Endothelial cell of umbilical vein (primary cell): ENCODE results near the gene ANXA4. TPM values are rescaled to one million over a fixed set of nuclear protein-coding genes. Genes with fewer than 3 reads are reported as not detected.
"Not testable (repeated sequence)": the region's sequence is repeated elsewhere in the genome, so short reads cannot be mapped to it uniquely, and the experiment has no call there.

ENCODE experiments used
- BruUV-seq: library from RNA; stranded (reverse); fragments of 400-500 nt; replicated peaks from 2 replicates; lab custom pipeline; 2021; lab: Mats Ljungman, UMichigan
- CTCF ChIA-PET: fragments of 300-600, 350-600 bp; sonication (Branson Sonifier 250); formaldehyde crosslinking; loops from one replicate; lab custom pipeline; 2021; ENCODE audit warnings: antibody characterized with exemption, inconsistent platforms; lab: Charles Lee
- POLR2A ChIA-PET: fragments of 300-600, 350-600 bp; sonication (Branson Sonifier 250); formaldehyde crosslinking; loops from one replicate; lab custom pipeline; 2021; ENCODE audit warnings: antibody characterized with exemption, inconsistent platforms; lab: Charles Lee
- DNase-seq: peaks from one replicate; pipeline ENCODE4 v3.0.0-alpha.2; 2011; ENCODE audit warnings: low read depth, low spot score
- FAIRE-seq: peaks from 2 replicates; lab custom pipeline; 2011; peaks lifted over from hg19 to GRCh38; lab: Jason Lieb, UNC
- H2AFZ ChIP-seq: 2 replicates; pipeline ENCODE4 v1.6.0; 2012; ENCODE audit warnings: low read depth, low read length, control low read depth, inconsistent platforms
- H3K27ac ChIP-seq: 2 replicates; pipeline ENCODE4 v1.5.1; 2011; ENCODE audit warnings: low read depth, mild to moderate bottlenecking, control low read depth, low read length, moderate library complexity; ENCODE audit not compliant: insufficient read depth
- H3K27me3 ChIP-seq, 2 experiments: 2 replicates each; pipeline versions ENCODE4 v1.6.0 to v1.6.1; 2011; ENCODE audit warnings: low read length in 2 of 2, mixed read lengths in 1 of 2; ENCODE audit not compliant: control insufficient read depth in 2 of 2, insufficient read depth in 2 of 2
- H3K36me3 ChIP-seq, 2 experiments: 2 replicates in 1 of 2; 3 replicates in 1 of 2; pipeline ENCODE4 v1.5.1; 2011; ENCODE audit warnings: low read length in 2 of 2, mild to moderate bottlenecking in 1 of 2, moderate library complexity in 1 of 2; ENCODE audit not compliant: control insufficient read depth in 2 of 2, insufficient read depth in 2 of 2; ENCODE audit errors: extremely low read depth in 1 of 2
- H3K4me1 ChIP-seq: 3 replicates; pipeline ENCODE4 v1.5.1; 2011; ENCODE audit warnings: mild to moderate bottlenecking, low read length; ENCODE audit not compliant: control insufficient read depth, insufficient read depth; ENCODE audit errors: extremely low read depth
- H3K4me2 ChIP-seq: 2 replicates; pipeline ENCODE4 v1.6.1; 2011; ENCODE audit warnings: low read length, control low read depth, mixed read lengths; ENCODE audit not compliant: insufficient read depth
- H3K4me3 ChIP-seq, 3 experiments: fragments of 200-600 bp in 1 of 3; sonication (generic), shearing (Covaris generic) in 1 of 3; replicated peaks in 1 of 3; 2 replicates each; pipeline ENCODE4 v1.5.1; 2011 to 2016; ENCODE audit warnings: control low read depth in 3 of 3, low read length in 3 of 3, mild to moderate bottlenecking in 2 of 3, inconsistent platforms in 1 of 3, low read depth in 1 of 3, moderate library complexity in 1 of 3; ENCODE audit not compliant: insufficient read depth in 1 of 3
- H3K79me2 ChIP-seq: 2 replicates; pipeline ENCODE4 v1.6.0; 2012; ENCODE audit warnings: low read length, inconsistent platforms; ENCODE audit not compliant: control insufficient read depth, insufficient read depth
- H3K9ac ChIP-seq: replicated peaks from 2 replicates; pipeline ENCODE3; 2011; ENCODE audit warnings: low read length, control low read depth; ENCODE audit not compliant: insufficient read depth; ENCODE audit errors: extremely low read depth
- H3K9me1 ChIP-seq: replicated peaks from 3 replicates; pipeline ENCODE4 v1.6.0; 2011; ENCODE audit warnings: mild to moderate bottlenecking, low read length; ENCODE audit not compliant: control insufficient read depth, insufficient read depth; ENCODE audit errors: extremely low read depth
- H3K9me3 ChIP-seq: replicated peaks from 2 replicates; pipeline ENCODE4 v1.5.1; 2012; ENCODE audit warnings: low read length, inconsistent platforms; ENCODE audit not compliant: control insufficient read depth, insufficient read depth
- H4K20me1 ChIP-seq: replicated peaks from 2 replicates; pipeline ENCODE3; 2011; ENCODE audit warnings: mild to moderate bottlenecking, low read length; ENCODE audit not compliant: control insufficient read depth, insufficient read depth; ENCODE audit errors: extremely low read depth
- CTCF ChIP-seq, 2 donors: IDR thresholded peaks; 1 replicate in 1 of 2; 2 replicates in 1 of 2; pipeline ENCODE4 v1.5.1; 2011; ENCODE audit warnings: low read length in 2 of 2, mild to moderate bottlenecking in 2 of 2, moderate library complexity in 2 of 2, control low read depth in 1 of 2, inconsistent platforms in 1 of 2, low read depth in 1 of 2; ENCODE audit not compliant: insufficient read depth in 1 of 2; ENCODE audit errors: extremely low read depth in 1 of 2
- EZH2 ChIP-seq: IDR thresholded peaks from 2 replicates; pipeline ENCODE4 v1.6.1; 2012; ENCODE audit warnings: borderline replicate concordance, low read depth, mild to moderate bottlenecking, moderate library complexity, low read length, inconsistent platforms; ENCODE audit not compliant: severe bottlenecking
- FOS ChIP-seq: IDR thresholded peaks from 2 replicates; pipeline ENCODE4 v1.6.1; 2011; ENCODE audit warnings: mild to moderate bottlenecking, low read length, moderate library complexity, borderline replicate concordance; ENCODE audit not compliant: insufficient read depth
- GATA2 ChIP-seq: IDR thresholded peaks from 2 replicates; pipeline ENCODE4 v1.7.0; 2011; ENCODE audit warnings: low read depth, mild to moderate bottlenecking, moderate library complexity, mixed read lengths, low read length; ENCODE audit not compliant: insufficient read length, insufficient read depth
- JUN ChIP-seq: IDR thresholded peaks from 2 replicates; pipeline ENCODE4 v1.6.1; 2011; ENCODE audit warnings: borderline replicate concordance, low read depth; ENCODE audit not compliant: insufficient read length, insufficient read depth
- MAX ChIP-seq: IDR thresholded peaks from 2 replicates; pipeline ENCODE4 v1.6.1; 2011; ENCODE audit not compliant: insufficient read depth, insufficient read length
- MYC ChIP-seq: IDR thresholded peaks from one replicate; pipeline ENCODE4 v1.6.1; 2011; ENCODE audit warnings: mild to moderate bottlenecking, low read depth, low read length
- POLR2A ChIP-seq: IDR thresholded peaks from 2 replicates; pipeline ENCODE4 v1.6.1; 2012; ENCODE audit warnings: low read depth, mild to moderate bottlenecking, control low read depth, low read length
- POLR2AphosphoS5 ChIP-seq: IDR thresholded peaks from 2 replicates; pipeline ENCODE4 v1.6.1; 2012; ENCODE audit warnings: low read depth, mild to moderate bottlenecking, control low read depth, low read length, moderate library complexity; ENCODE audit not compliant: insufficient read depth
- dilution Hi-C: fragments of 300-500 bp; cut with MboI; formaldehyde crosslinking; loops from one replicate; pipeline ENCODE4 v1.15.0; 2019; ENCODE audit warnings: low sequenced_read_pairs; ENCODE audit not compliant: extremely low pct_ligation_motif_present
- intact Hi-C: fragments of 100-400 bp; cut with micrococcal nuclease; formaldehyde crosslinking; loops from one replicate; pipeline ENCODE4 v1.10.0; 2022
- polyA plus RNA-seq, 4 experiments: library from polyadenylated mRNA; depleted of rRNA in 3 of 4; stranded (reverse) in 3 of 4; unstranded in 1 of 4; fragments of >200 nt; gene quantifications; 2 replicates each; pipeline versions ENCODE4 v1.2.1 to v1.2.3, GENCODE V29; 2011 to 2012; ENCODE audit warnings: missing spikeins in 1 of 4
- total RNA-seq: library from RNA; stranded (reverse); gene quantifications from 2 replicates; pipeline ENCODE4 v1.2.3, GENCODE V29; 2021

Gene ANXA4
- total and polyA plus RNA-seq, 2 donors (not counting 3 experiments of a cell fraction or from before 2014, with no cell fraction given), result 29.4 to 79.6 TPM

- BruUV-seq, H3K9me1 ChIP-seq, intact Hi-C loops, H3K9ac ChIP-seq, dilution Hi-C loops, H3K4me1 ChIP-seq, H2AFZ ChIP-seq, H3K27me3 ChIP-seq, DNase-seq, H3K36me3 ChIP-seq, H4K20me1 ChIP-seq, H3K4me2 ChIP-seq, H3K79me2 ChIP-seq, H3K27ac ChIP-seq, H3K4me3 ChIP-seq, H3K9me3 ChIP-seq, POLR2A ChIA-PET: not testable (repeated sequence)
- peak; percentile 28 for FAIRE-seq
- CTCF ChIA-PET, result interaction anchor here (1.4 to 6.1 kb wide), 2 partner anchors 13 to 17 kb away, joined by 3 to 47 read pairs; no protein-coding TSS in a partner anchor
Observed at GRCh38 chr2:69738149-69738548, 3.8 kb upstream of the ANXA4 start.

GRCh38 chr2:69740502-69740951, 1.4 kb upstream of the ANXA4 start:
- DNase-seq, result no peak
- Histone ChIP-seq H4K20me1 (no peaks in the 10 kb centered on the region), H3K79me2 (peaks cover 5% of the 10 kb centered on the region), H3K4me2 (peak overlapping the region; percentile 88), H3K4me3 (no peak overlapping the region), H2AFZ (no peak overlapping the region), H3K9me3 (no peaks in the 10 kb centered on the region), H3K36me3 (no peaks in the 10 kb centered on the region), H3K9ac (no peak overlapping the region), H3K4me1 (peaks cover 9% of the 10 kb centered on the region), H3K9me1 (no peaks in the 10 kb centered on the region), H3K27ac (no peak overlapping the region), H3K27me3 (no peaks in the 10 kb centered on the region)
- FAIRE-seq, result no peak
- TF ChIP-seq EZH2 (no peak), MYC (no peak), MAX (no peak), GATA2 (no peak), POLR2A (no peak), FOS (no peak), POLR2AphosphoS5 (no peak), CTCF (IDR thresholded peaks at IDR 0.05; ENCODE audit: extremely low read depth in 1 of 2, insufficient read depth in 1 of 2, low read depth in 1 of 2, low read length in 2 of 2) (no peak), JUN (no peak)
- BruUV-seq, result no TSS peak
- intact Hi-C loops, result no loop called here
- CTCF ChIA-PET, result interaction anchor here (1.6 to 6.3 kb wide), 4 partner anchors 16 to 86 kb away, joined by 5 to 90 read pairs (median 38); no protein-coding TSS in a partner anchor
- dilution Hi-C loops, result no loop called here
- POLR2A ChIA-PET, result interaction anchor here (0.6 kb wide), 2 partner anchors 22 to 209 kb away, joined by 3 to 5 read pairs; no protein-coding TSS in a partner anchor
